Aorta (tissue), 5 donors: ENCODE data around the gene COL5A2. TPM values are rescaled to one million over a fixed set of nuclear protein-coding genes. Genes with fewer than 3 reads are reported as not detected.

Experiments used
- ATAC-seq: fragments of 200-7000 bp; cut with Tn5 transposase; one replicate; pipeline ENCODE4 v1.9.1; 2022; ENCODE audit warnings: moderate library complexity; ENCODE audit not compliant: low FRiP score
- DNase-seq, 2 donors: peaks; one replicate each; pipeline ENCODE4 v3.0.0-alpha.2; 2020
- H3K27ac ChIP-seq, 2 donors: one replicate each; pipeline ENCODE4 v1.5.1; 2013; ENCODE audit warnings: low read length in 2 of 2, mild to moderate bottlenecking in 2 of 2, moderate library complexity in 2 of 2, control low read depth in 1 of 2, inconsistent platforms in 1 of 2, low read depth in 1 of 2
- H3K27me3 ChIP-seq, 2 donors: one replicate each; pipeline ENCODE4 v1.6.1; 2013; ENCODE audit warnings: control low read depth in 1 of 2, low read length in 1 of 2, mild to moderate bottlenecking in 1 of 2, moderate library complexity in 1 of 2; ENCODE audit not compliant: insufficient read depth in 2 of 2, control insufficient read depth in 1 of 2
- H3K36me3 ChIP-seq, 2 donors: one replicate each; pipeline ENCODE4 v1.6.1; 2013; ENCODE audit warnings: control low read depth in 1 of 2, low read length in 1 of 2, mild to moderate bottlenecking in 1 of 2; ENCODE audit not compliant: insufficient read depth in 2 of 2, control insufficient read depth in 1 of 2
- H3K4me1 ChIP-seq, 2 donors: one replicate each; pipeline ENCODE4 v1.6.1; 2013; ENCODE audit warnings: low read length in 2 of 2, control low read depth in 1 of 2, mild to moderate bottlenecking in 1 of 2, moderate library complexity in 1 of 2; ENCODE audit not compliant: insufficient read depth in 2 of 2, control insufficient read depth in 1 of 2
- H3K4me3 ChIP-seq, 2 donors: one replicate each; pipeline ENCODE4 v1.5.1; 2013; ENCODE audit warnings: low read length in 2 of 2, control low read depth in 1 of 2, mild to moderate bottlenecking in 1 of 2
- H3K9me3 ChIP-seq: one replicate; pipeline ENCODE4 v1.6.1; 2013; ENCODE audit warnings: mild to moderate bottlenecking, low read length; ENCODE audit not compliant: control insufficient read depth
- WGBS, 2 donors: extraction: QIAGEN DNeasy Blood & Tissue Kit; methylation state at CpG; one replicate each; pipeline ENCODE4 v1.1.7; 2013; 5-methylcytosine and 5-hydroxymethylcytosine counted together
- intact Hi-C, 2 donors: fragments of 100-400 bp; cut with DNase I; formaldehyde crosslinking; loops; one replicate each; pipeline versions ENCODE4 v1.14.2 to v1.15.0; 2022
- polyA plus RNA-seq, 2 donors: library from polyadenylated mRNA; stranded (reverse); fragments of 200-250 nt; gene quantifications; one replicate each; pipeline ENCODE4 v1.2.3, GENCODE V29; 2013
- total RNA-seq, 2 donors: library from RNA; stranded (reverse); fragmentation: NEBNext Ultra II Directional; extraction: Animal tissue kit (Norgen Biotek cat#: 25700); gene quantifications; one replicate each; pipeline ENCODE4 v1.2.1, GENCODE V29; 2021
- donor health status: healthy with polysubstance abuse.
- donor health status: Bipolar disorder and iron deficiency.
- donor health status: DM: no; HTN: no; CAD: no.
- donor health status: DM: no; HTN: no; CAD: no.
- donor health status: DM: yes; HTN: yes; CAD: no.

The COL5A2 gene
- total and polyA plus RNA-seq, 4 donors, result 13.3 to 131 (median 97.9) TPM

- WGBS, 2 donors, result 50 to 99% methylated on average over 4 of the region's 4 CpGs
- H3K27me3 ChIP-seq, result no peaks in the 10 kb centered on the region
These were observed 45.1 kb downstream of the COL5A2 start for GRCh38 chr2:189134485-189134884.

GRCh38 chr2:189131991-189132390, 47.6 kb downstream of the COL5A2 start:
- DNase-seq (no peak), ATAC-seq (no peak)
- H3K4me1 ChIP-seq, result peaks cover 0 to 4% of the 10 kb centered on the region in 2 donors
- no peaks in the 10 kb centered on the region for H3K27me3 ChIP-seq
- H3K36me3 ChIP-seq, result no peaks in the 10 kb centered on the region
- H3K27ac ChIP-seq, result no peak overlapping the region
- no peak overlapping the region for H3K4me3 ChIP-seq
- H3K9me3 ChIP-seq, result no peaks in the 10 kb centered on the region
- 12 to 17% methylated on average over 3 of the region's 3 CpGs for WGBS, 2 donors
- intact Hi-C loops, result no loop called here

More at GRCh38 chr2:189134485-189134884, 45.1 kb downstream of the COL5A2 start:
- Histone ChIP-seq H3K4me1 (no peaks in the 10 kb centered on the region), H3K9me3 (no peaks in the 10 kb centered on the region), H3K27ac (no peak overlapping the region), H3K4me3 (no peak overlapping the region), H3K36me3 (no peaks in the 10 kb centered on the region)
- no peak for ATAC-seq
- no peak for DNase-seq
- intact Hi-C loops, result no loop called here

GRCh38 chr2:189129971-189130370, 49.6 kb downstream of the COL5A2 start:
- Histone ChIP-seq H3K9me3 (no peaks in the 10 kb centered on the region), H3K4me3 (no peak overlapping the region), H3K27me3 (no peaks in the 10 kb centered on the region), H3K4me1 (peaks cover 0 to 7% of the 10 kb centered on the region in 2 donors), H3K27ac (no peak overlapping the region), H3K36me3 (no peaks in the 10 kb centered on the region)
- ATAC-seq (no peak), DNase-seq (no peak)
- intact Hi-C loops, result no loop called here
- 20 to 25% methylated on average over 2 of the region's 2 CpGs for WGBS, 2 donors

GRCh38 chr2:189128970-189129369, 50.6 kb downstream of the COL5A2 start:
- DNase-seq (no peak), ATAC-seq (no peak)
- H3K27me3 ChIP-seq, result no peaks in the 10 kb centered on the region
- intact Hi-C loops, result no loop called here
- H3K4me3 ChIP-seq, result no peak overlapping the region
- 47 to 52% methylated on average over 4 of the region's 4 CpGs for WGBS, 2 donors
- no peaks in the 10 kb centered on the region for H3K36me3 ChIP-seq
- H3K9me3 ChIP-seq, result no peaks in the 10 kb centered on the region
- peaks cover 0 to 7% of the 10 kb centered on the region in 2 donors for H3K4me1 ChIP-seq
- no peak overlapping the region for H3K27ac ChIP-seq

GRCh38 chr2:189127756-189128155, 51.8 kb downstream of the COL5A2 start:
- no peak for DNase-seq
- Histone ChIP-seq H3K36me3 (no peaks in the 10 kb centered on the region), H3K27ac (no peak overlapping the region), H3K9me3 (no peaks in the 10 kb centered on the region), H3K4me1 (peaks cover 0 to 7% of the 10 kb centered on the region in 2 donors), H3K4me3 (no peak overlapping the region), H3K27me3 (no peaks in the 10 kb centered on the region)
- intact Hi-C loops, result no loop called here
- 72 to 78% methylated on average over 1 of the region's 1 CpG for WGBS, 2 donors
- ATAC-seq, result no peak

DNA sequence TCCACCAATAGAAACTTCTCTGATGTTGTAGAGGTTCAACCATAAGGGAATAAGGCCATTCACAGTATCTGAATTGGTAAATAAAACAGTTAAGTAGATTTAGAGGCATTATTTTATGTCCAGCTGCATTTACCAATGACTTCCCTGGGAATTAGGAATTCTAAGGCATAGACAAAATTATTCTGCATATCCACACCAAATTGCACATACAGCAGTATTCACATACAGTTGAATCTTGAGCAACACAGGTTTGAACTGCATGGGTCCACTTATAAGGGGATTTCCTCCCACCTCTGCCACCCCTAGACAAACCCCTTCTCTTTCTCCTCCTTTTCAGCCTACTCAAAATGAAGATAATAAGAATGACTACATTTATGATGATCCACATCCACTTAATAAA, 54.4 kb downstream of the COL5A2 start:
- peaks cover 2 to 7% of the 10 kb centered on the region in 2 donors for H3K4me1 ChIP-seq
- no peaks in the 10 kb centered on the region for H3K36me3 ChIP-seq
- no peaks in the 10 kb centered on the region for H3K9me3 ChIP-seq
- H3K27me3 ChIP-seq, result no peaks in the 10 kb centered on the region
- no peak overlapping the region for H3K4me3 ChIP-seq
- DNase-seq (no peak), ATAC-seq (no peak)
- intact Hi-C loops, result no loop called here
- no peak overlapping the region for H3K27ac ChIP-seq

- H3K4me1 ChIP-seq, result peaks cover 2 to 7% of the 10 kb centered on the region in 2 donors
- WGBS, 2 donors, result 95 to 97% methylated on average over 5 of the region's 5 CpGs
- no peak overlapping the region for H3K27ac ChIP-seq
- intact Hi-C loops, result no loop called here
- ATAC-seq (no peak), DNase-seq (no peak)
- no peak overlapping the region for H3K4me3 ChIP-seq
- no peaks in the 10 kb centered on the region for H3K9me3 ChIP-seq
- no peaks in the 10 kb centered on the region for H3K36me3 ChIP-seq
- no peaks in the 10 kb centered on the region for H3K27me3 ChIP-seq
These were observed 55.4 kb downstream of the COL5A2 start for GRCh38 chr2:189124175-189124574.

- peaks cover 2 to 5% of the 10 kb centered on the region in 2 donors for H3K4me1 ChIP-seq
- intact Hi-C loops, result loop anchor here (5.0 to 10.0 kb wide), 3 partner anchors 54 to 169 kb away; partner anchors contain the start of gene COL5A2 (in 1 of the 2)
- no peak overlapping the region for H3K27ac ChIP-seq
These were observed 61.2 kb downstream of the COL5A2 start for GRCh38 chr2:189118386-189118785.

DNA sequence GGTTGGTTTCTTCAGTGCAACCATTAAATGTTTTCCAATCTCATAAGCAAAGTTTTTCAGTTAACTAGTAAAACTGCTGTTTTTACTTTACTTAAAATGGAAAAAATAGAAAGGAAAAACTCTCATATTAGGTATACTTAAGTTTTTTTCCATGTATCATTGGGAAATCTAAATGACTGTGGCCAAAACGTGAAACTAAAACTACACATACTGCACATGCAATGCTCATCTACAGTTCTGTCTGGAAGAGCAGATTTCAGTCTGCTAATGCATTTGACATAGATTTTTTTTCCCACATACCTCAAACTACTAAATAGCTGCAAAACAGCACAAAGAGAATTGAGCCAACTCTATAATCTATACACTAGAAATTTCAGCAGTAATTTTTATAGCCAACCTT, 62.6 kb downstream of the COL5A2 start:
- intact Hi-C loops, result loop anchor here (5.0 to 10.0 kb wide), 3 partner anchors 55 to 170 kb away; partner anchors contain the start of gene COL5A2 (in 1 of the 2)
- no peak overlapping the region for H3K4me3 ChIP-seq
- 18 to 25% methylated on average over 1 of the region's 1 CpG for WGBS, 2 donors
- DNase-seq, result no peak
- no peak overlapping the region for H3K27ac ChIP-seq
- no peaks in the 10 kb centered on the region for H3K27me3 ChIP-seq
- H3K4me1 ChIP-seq, result peaks cover 2 to 5% of the 10 kb centered on the region in 2 donors
- H3K9me3 ChIP-seq, result no peaks in the 10 kb centered on the region
- ATAC-seq, result no peak
- no peaks in the 10 kb centered on the region for H3K36me3 ChIP-seq

More at GRCh38 chr2:189118386-189118785, 61.2 kb downstream of the COL5A2 start:
- no peak for DNase-seq
- no peak for ATAC-seq
- H3K4me3 ChIP-seq, result no peak overlapping the region
- H3K27me3 ChIP-seq, result no peaks in the 10 kb centered on the region
- H3K36me3 ChIP-seq, result no peaks in the 10 kb centered on the region
- no peaks in the 10 kb centered on the region for H3K9me3 ChIP-seq
